HUES48 (cell line): ENCODE measurements around the gene SLC1A3.

ENCODE experiments used
- H3K27ac ChIP-seq: one replicate; pipeline ENCODE4 v1.7.0; 2013; ENCODE audit warnings: low read depth, low read length, inconsistent platforms
- H3K27me3 ChIP-seq: 2 replicates; pipeline ENCODE4 v1.6.1; 2013; ENCODE audit warnings: mild to moderate bottlenecking, low read length; ENCODE audit not compliant: control insufficient read depth, insufficient read depth
- H3K36me3 ChIP-seq: 2 replicates; pipeline ENCODE4 v1.6.1; 2013; ENCODE audit warnings: low read length; ENCODE audit not compliant: control insufficient read depth, insufficient read depth
- H3K4me1 ChIP-seq: 2 replicates; pipeline ENCODE4 v1.6.1; 2013; ENCODE audit warnings: mild to moderate bottlenecking, low read length; ENCODE audit not compliant: control insufficient read depth, insufficient read depth
- H3K4me3 ChIP-seq: 2 replicates; pipeline ENCODE4 v1.5.1; 2013; ENCODE audit warnings: mild to moderate bottlenecking, low read depth, low read length
- H3K9ac ChIP-seq: 2 replicates; pipeline ENCODE4 v1.6.1; 2013; ENCODE audit warnings: mild to moderate bottlenecking, low read depth, low read length, moderate library complexity
- H3K9me3 ChIP-seq: 2 replicates; pipeline ENCODE4 v1.6.1; 2013; ENCODE audit warnings: low read length; ENCODE audit not compliant: control insufficient read depth, insufficient read depth

SLC1A3 gene

DNA sequence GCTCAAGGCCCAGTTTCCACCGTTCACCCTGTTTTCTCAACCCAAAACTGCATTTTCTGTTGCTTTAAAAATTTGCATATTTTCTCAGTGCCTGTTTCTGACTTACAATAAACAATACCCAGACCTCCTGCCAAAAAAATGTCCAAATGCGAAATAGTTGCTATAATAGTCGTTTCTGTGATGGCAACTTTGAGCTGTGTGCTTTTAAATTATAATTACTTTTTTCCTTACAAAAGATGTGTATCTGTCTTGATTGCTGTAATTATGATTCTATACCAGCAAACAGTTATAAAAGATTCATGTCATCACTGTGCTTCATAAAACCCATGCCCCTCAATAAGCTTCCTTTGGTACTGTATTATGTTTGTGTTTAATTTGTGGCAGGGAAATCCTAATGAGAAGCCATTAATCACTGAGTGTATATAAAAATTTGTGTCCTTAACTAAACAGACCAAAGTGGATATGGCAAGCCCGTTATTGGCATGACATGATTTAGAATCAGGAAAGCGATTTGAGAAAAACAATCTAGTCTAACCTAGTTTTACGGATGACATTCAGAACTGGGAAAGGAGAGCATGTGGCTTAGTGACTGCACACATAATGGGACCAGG lies 5.4 kb upstream of the SLC1A3 start:
- Histone ChIP-seq H3K9ac (no peak overlapping the region), H3K36me3 (no peaks in the 10 kb centered on the region), H3K4me3 (no peak overlapping the region), H3K9me3 (no peaks in the 10 kb centered on the region), H3K4me1 (peaks cover 26% of the 10 kb centered on the region), H3K27me3 (peaks cover 4% of the 10 kb centered on the region; the same call in 1 of the 2 replicates), H3K27ac (no peak overlapping the region)

GRCh38 chr5:36602704-36603321 lies 3.6 kb upstream of the SLC1A3 start:
- H3K9ac ChIP-seq = no peak overlapping the region
- H3K27ac ChIP-seq = no peak overlapping the region

DNA sequence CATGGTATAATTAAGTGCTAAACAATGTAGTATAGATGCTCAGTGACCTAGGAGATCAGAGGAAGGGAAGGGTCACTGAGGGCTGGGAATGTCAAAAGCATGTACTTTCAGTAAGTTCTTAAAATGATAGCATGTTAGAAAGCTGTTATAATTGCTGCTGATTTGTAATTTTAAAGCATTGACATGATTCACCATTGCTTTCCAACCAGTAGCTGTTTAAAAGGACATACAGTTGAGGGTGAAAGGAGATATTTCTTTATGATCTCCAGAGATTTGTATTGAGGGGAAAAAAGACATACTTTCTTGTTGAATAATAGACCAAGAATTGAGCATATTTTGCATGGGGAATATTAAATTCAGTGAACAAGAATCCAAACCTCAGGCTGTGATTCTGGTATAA lies 1.2 kb upstream of the SLC1A3 start:
- Histone ChIP-seq H3K9me3 (no peaks in the 10 kb centered on the region), H3K27ac (no peak overlapping the region), H3K36me3 (peaks cover 8% of the 10 kb centered on the region), H3K4me3 (no peak overlapping the region), H3K27me3 (peaks cover 5% of the 10 kb centered on the region; the same call in 1 of the 2 replicates), H3K4me1 (peaks cover 36% of the 10 kb centered on the region), H3K9ac (no peak overlapping the region)

More at GRCh38 chr5:36602704-36603321, 3.6 kb upstream of the SLC1A3 start:
- Histone ChIP-seq H3K36me3 (no peaks in the 10 kb centered on the region), H3K27me3 (peaks cover 5% of the 10 kb centered on the region; the same call in 1 of the 2 replicates), H3K4me1 (peaks cover 24% of the 10 kb centered on the region), H3K9me3 (no peaks in the 10 kb centered on the region), H3K4me3 (no peak overlapping the region)

DNA sequence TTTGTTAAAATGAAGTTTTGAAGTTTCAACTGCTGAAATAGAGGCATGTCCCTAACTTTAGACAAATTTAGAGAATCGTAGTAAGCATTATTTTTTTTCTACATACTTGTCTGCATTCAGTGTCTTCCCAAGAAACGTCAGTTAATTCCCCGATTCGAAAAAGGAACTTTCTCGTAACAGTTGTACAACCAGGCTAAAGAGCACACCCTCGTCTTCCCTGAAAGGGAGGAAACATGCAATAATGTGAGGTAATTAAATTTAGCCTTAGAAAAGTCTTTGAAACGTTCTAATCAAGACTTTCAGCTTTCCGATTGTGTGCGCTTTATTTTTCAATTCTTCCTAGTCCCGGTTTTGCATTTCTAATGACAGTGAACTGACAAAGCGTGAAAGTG lies 374 bp upstream of the SLC1A3 start:
- Histone ChIP-seq H3K9ac (peak overlapping the region; percentile 64; the same call in 1 of the 2 replicates), H3K4me3 (peak overlapping the region; percentile 86), H3K36me3 (peaks cover 10% of the 10 kb centered on the region), H3K27ac (no peak overlapping the region), H3K9me3 (no peaks in the 10 kb centered on the region), H3K27me3 (peaks cover 5% of the 10 kb centered on the region; the same call in 1 of the 2 replicates), H3K4me1 (peaks cover 36% of the 10 kb centered on the region)

- no peaks in the 10 kb centered on the region for H3K9me3 ChIP-seq
- H3K36me3 ChIP-seq = peaks cover 18% of the 10 kb centered on the region
- peaks cover 36% of the 10 kb centered on the region for H3K4me1 ChIP-seq
- peaks cover 5% of the 10 kb centered on the region; the same call in 1 of the 2 replicates for H3K27me3 ChIP-seq
- H3K9ac ChIP-seq = peak overlapping the region; percentile 64
- H3K27ac ChIP-seq = peak overlapping the region; percentile 23
- H3K4me3 ChIP-seq = peak overlapping the region; percentile 86
These were observed 737 bp downstream of the SLC1A3 start for GRCh38 chr5:36607114-36607571.

GRCh38 chr5:36607838-36608783 lies 1.7 kb downstream of the SLC1A3 start:
- peaks cover 5% of the 10 kb centered on the region; the same call in 1 of the 2 replicates for H3K27me3 ChIP-seq
- 0 out of 2 replicates have a peak overlapping the region, but pooled peaks have one; percentile 3 for H3K9ac ChIP-seq
- H3K4me3 ChIP-seq = peak overlapping the region; percentile 86

DNA sequence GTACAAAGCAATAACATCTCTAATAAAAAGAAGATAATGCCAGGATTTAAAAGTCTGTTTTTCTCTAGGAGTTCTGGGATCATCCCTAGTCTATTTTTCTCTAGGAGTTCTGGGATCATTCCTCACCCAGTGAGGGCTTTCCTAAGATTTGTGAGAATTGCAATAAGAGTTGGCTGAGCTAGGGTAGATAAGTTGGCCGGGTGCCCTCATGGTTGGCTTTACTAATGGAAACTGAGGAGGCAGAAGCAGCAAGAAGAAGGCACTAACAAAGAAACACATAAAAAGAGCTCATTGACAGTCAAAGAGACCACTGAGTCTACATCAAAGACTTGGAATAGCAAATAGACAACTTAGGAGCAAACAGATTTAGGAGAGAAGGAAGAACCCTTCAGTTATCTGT lies 4.2 kb downstream of the SLC1A3 start:
- no peak overlapping the region for H3K4me3 ChIP-seq
- H3K27ac ChIP-seq = no peak overlapping the region
- no peaks in the 10 kb centered on the region for H3K9me3 ChIP-seq
- peaks cover 26% of the 10 kb centered on the region for H3K36me3 ChIP-seq
- H3K9ac ChIP-seq = no peak overlapping the region
- peaks cover 5% of the 10 kb centered on the region; the same call in 1 of the 2 replicates for H3K27me3 ChIP-seq
- peaks cover 27% of the 10 kb centered on the region for H3K4me1 ChIP-seq

More at GRCh38 chr5:36607838-36608783, 1.7 kb downstream of the SLC1A3 start:
- H3K4me1 ChIP-seq = peaks cover 32% of the 10 kb centered on the region
- peak overlapping the region; percentile 3 for H3K27ac ChIP-seq
- H3K9me3 ChIP-seq = no peaks in the 10 kb centered on the region
- H3K36me3 ChIP-seq = peaks cover 25% of the 10 kb centered on the region

DNA sequence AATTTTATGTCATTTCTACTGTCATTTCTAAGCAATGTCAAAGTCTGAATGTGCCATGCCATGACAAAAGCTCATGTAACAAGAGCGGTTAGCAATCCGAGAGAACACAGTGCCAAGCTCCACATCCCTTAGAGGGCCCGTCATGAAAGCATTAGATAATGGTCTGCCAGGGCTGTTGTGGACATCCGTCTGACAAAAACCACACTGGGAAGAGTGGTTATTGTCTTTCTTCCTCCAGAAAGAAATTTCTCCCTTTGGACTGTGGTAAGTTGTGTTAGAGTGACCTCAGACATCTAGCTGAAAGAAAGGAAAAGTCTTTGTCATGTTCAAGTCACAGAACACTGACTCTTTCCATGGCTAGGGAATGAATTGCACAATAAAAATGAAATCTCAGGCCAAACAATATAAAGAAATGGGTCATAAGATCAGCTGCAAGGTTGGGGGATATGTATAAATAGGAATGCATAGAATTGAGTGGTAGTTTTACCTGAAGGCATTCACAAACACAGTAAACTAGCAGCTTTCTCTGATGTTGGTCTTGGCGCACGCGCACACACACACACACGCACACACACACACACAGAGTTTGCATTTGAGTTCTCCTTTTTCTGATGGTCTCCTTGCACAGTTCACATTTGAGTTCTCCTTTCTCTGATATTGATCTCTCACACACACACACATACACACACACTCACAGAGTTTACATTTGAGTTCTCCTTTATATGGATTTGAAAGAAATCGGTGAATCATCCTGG lies 5.3 kb downstream of the SLC1A3 start:
- peaks cover 20% of the 10 kb centered on the region for H3K4me1 ChIP-seq
- H3K4me3 ChIP-seq = no peak overlapping the region
- H3K9me3 ChIP-seq = no peaks in the 10 kb centered on the region
- H3K9ac ChIP-seq = no peak overlapping the region
- H3K27me3 ChIP-seq = no peaks in the 10 kb centered on the region
- peaks cover 26% of the 10 kb centered on the region for H3K36me3 ChIP-seq
- no peak overlapping the region for H3K27ac ChIP-seq

DNA sequence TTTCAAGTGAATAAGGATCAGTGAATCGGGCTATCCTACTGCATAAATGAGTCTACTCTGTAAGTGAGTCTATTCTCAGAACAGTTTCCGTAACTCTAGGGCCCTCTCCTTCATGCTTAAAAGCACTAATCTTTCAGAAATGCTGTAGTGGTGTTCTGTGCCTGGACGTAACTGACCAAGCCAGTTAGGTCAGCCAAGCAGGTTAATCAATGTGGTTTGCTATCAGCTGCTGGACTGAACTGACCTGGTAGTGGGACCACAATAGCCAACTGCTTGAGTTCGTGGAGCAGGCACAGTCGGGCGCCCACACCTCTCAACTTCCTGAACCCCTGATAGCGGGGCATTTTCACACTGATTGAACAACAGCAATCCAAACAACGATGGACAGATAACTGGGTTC lies 6.8 kb downstream of the SLC1A3 start:
- Histone ChIP-seq H3K9me3 (no peaks in the 10 kb centered on the region), H3K36me3 (peaks cover 26% of the 10 kb centered on the region), H3K27me3 (no peaks in the 10 kb centered on the region), H3K4me3 (no peak overlapping the region), H3K9ac (no peak overlapping the region), H3K4me1 (peaks cover 19% of the 10 kb centered on the region), H3K27ac (no peak overlapping the region)
